H9 (cell line): ENCODE data around the gene GSTM3. TPM values are rescaled to one million over a fixed set of nuclear protein-coding genes. Genes with fewer than 3 reads are reported as not detected.

ENCODE experiments used
- DNase-seq: peaks from one replicate; pipeline ENCODE4 v3.0.0-alpha.2; 2017
- H2AFZ ChIP-seq: one replicate; pipeline ENCODE4 v1.6.1; 2013; ENCODE audit warnings: mild to moderate bottlenecking, low read length, control low read depth, moderate library complexity
- H2AK5ac ChIP-seq: 2 replicates; pipeline ENCODE4 v1.6.1; 2013; ENCODE audit warnings: low read length, control low read depth, mixed read lengths; ENCODE audit not compliant: insufficient read length
- H2BK120ac ChIP-seq: one replicate; pipeline ENCODE4 v1.6.1; 2013; ENCODE audit warnings: low read depth, mild to moderate bottlenecking, low read length, control low read depth, inconsistent platforms; ENCODE audit not compliant: poor library complexity, severe bottlenecking
- H2BK12ac ChIP-seq: 2 replicates; pipeline ENCODE4 v1.6.1; 2013; ENCODE audit warnings: low read length, control low read depth, mixed read lengths, low read depth; ENCODE audit not compliant: insufficient read length
- H2BK15ac ChIP-seq: 2 replicates; pipeline ENCODE4 v1.6.1; 2013; ENCODE audit warnings: low read depth, low read length, control low read depth
- H2BK20ac ChIP-seq: one replicate; pipeline ENCODE4 v1.6.1; 2013; ENCODE audit warnings: low read depth, mild to moderate bottlenecking, low read length, control low read depth, inconsistent platforms; ENCODE audit not compliant: poor library complexity, severe bottlenecking
- H2BK5ac ChIP-seq: 2 replicates; pipeline ENCODE4 v1.6.1; 2013; ENCODE audit warnings: low read length, control low read depth, mixed read lengths; ENCODE audit not compliant: insufficient read length
- H3K14ac ChIP-seq: 2 replicates; pipeline ENCODE4 v1.6.1; 2013; ENCODE audit warnings: low read length, control low read depth; ENCODE audit not compliant: insufficient read depth
- H3K18ac ChIP-seq: 2 replicates; pipeline ENCODE4 v1.6.1; 2013; ENCODE audit warnings: low read depth, mild to moderate bottlenecking, mixed read lengths, low read length, control low read depth; ENCODE audit not compliant: insufficient read length
- H3K23ac ChIP-seq: 2 replicates; pipeline ENCODE4 v1.6.1; 2013; ENCODE audit warnings: low read length, control low read depth, mixed read lengths, low read depth; ENCODE audit not compliant: insufficient read length
- H3K23me2 ChIP-seq: 2 replicates; pipeline ENCODE4 v1.6.1; 2013; ENCODE audit warnings: low read depth, mild to moderate bottlenecking, mixed read lengths, low read length, control low read depth; ENCODE audit not compliant: insufficient read length, poor library complexity, severe bottlenecking
- H3K27ac ChIP-seq: 2 replicates; pipeline ENCODE4 v1.5.1; 2013; ENCODE audit warnings: low read length, control low read depth, mixed read lengths, low read depth; ENCODE audit not compliant: insufficient read length
- H3K27me3 ChIP-seq: 2 replicates; pipeline ENCODE4 v1.6.1; 2013; ENCODE audit warnings: low read length, control low read depth, inconsistent platforms; ENCODE audit not compliant: insufficient read depth
- H3K4ac ChIP-seq: 2 replicates; pipeline ENCODE4 v1.6.1; 2013; ENCODE audit warnings: low read depth, mild to moderate bottlenecking, control low read depth, inconsistent platforms, low read length, moderate library complexity
- H3K4me1 ChIP-seq: 2 replicates; pipeline ENCODE4 v1.6.1; 2013; ENCODE audit warnings: low read length, control low read depth, inconsistent platforms; ENCODE audit not compliant: insufficient read depth
- H3K4me2 ChIP-seq: 2 replicates; pipeline ENCODE4 v1.6.1; 2013; ENCODE audit warnings: low read length, control low read depth, mixed read lengths; ENCODE audit not compliant: insufficient read length, insufficient read depth
- H3K56ac ChIP-seq: 2 replicates; pipeline ENCODE4 v1.6.1; 2013; ENCODE audit warnings: low read depth, mild to moderate bottlenecking, mixed read lengths, low read length, control low read depth; ENCODE audit not compliant: insufficient read length
- H3K79me1 ChIP-seq: 2 replicates; pipeline ENCODE4 v1.6.1; 2013; ENCODE audit warnings: low read depth, mild to moderate bottlenecking, moderate library complexity, low read length, control low read depth, inconsistent platforms; ENCODE audit not compliant: insufficient read depth, poor library complexity, severe bottlenecking
- H3K79me2 ChIP-seq: 2 replicates; pipeline ENCODE4 v1.6.1; 2013; ENCODE audit warnings: low read length, control low read depth, inconsistent platforms; ENCODE audit not compliant: insufficient read depth
- H3K9ac ChIP-seq: 2 replicates; pipeline ENCODE4 v1.6.1; 2013; ENCODE audit warnings: low read length, control low read depth, mixed read lengths; ENCODE audit not compliant: insufficient read length; ENCODE audit errors: extremely low read depth
- H3K9me3 ChIP-seq: one replicate; pipeline ENCODE4 v1.6.1; 2013; ENCODE audit warnings: low read depth, low read length, inconsistent platforms; ENCODE audit not compliant: control insufficient read depth
- H3T11ph ChIP-seq: one replicate; pipeline ENCODE4 v1.6.1; 2013; ENCODE audit warnings: mild to moderate bottlenecking, low read length, control low read depth, inconsistent platforms
- H4K20me1 ChIP-seq: one replicate; pipeline ENCODE4 v1.6.1; 2013; ENCODE audit not compliant: control insufficient read depth, insufficient read length, insufficient read depth
- H4K5ac ChIP-seq: 2 replicates; pipeline ENCODE4 v1.6.1; 2013; ENCODE audit warnings: low read depth, mild to moderate bottlenecking, mixed read lengths, low read length, control low read depth; ENCODE audit not compliant: insufficient read length
- H4K8ac ChIP-seq: replicated peaks from 2 replicates; pipeline ENCODE4 v1.6.1; 2013; ENCODE audit warnings: low read length, control low read depth, mixed read lengths, low read depth; ENCODE audit not compliant: insufficient read length
- H4K91ac ChIP-seq: 2 replicates; pipeline ENCODE4 v1.6.1; 2013; ENCODE audit warnings: low read depth, mild to moderate bottlenecking, moderate library complexity, mixed read lengths, low read length, control low read depth; ENCODE audit not compliant: insufficient read length
- H3K27ac Mint-ChIP-seq, 3 experiments: 2 replicates in 2 of 3; 3 replicates in 1 of 3; pipeline ENCODE4 v1.8.0; 2020 to 2021; ENCODE audit warnings: mixed read lengths in 3 of 3, mild to moderate bottlenecking in 1 of 3, moderate library complexity in 1 of 3
- H3K27me3 Mint-ChIP-seq: 2 replicates; pipeline ENCODE4 v1.8.0; 2021; ENCODE audit warnings: low read depth, mild to moderate bottlenecking, moderate library complexity, mixed read lengths
- H3K36me3 Mint-ChIP-seq, 3 experiments: 2 replicates in 2 of 3; 3 replicates in 1 of 3; pipeline ENCODE4 v1.8.0; 2020 to 2021; ENCODE audit warnings: low read depth in 3 of 3, mixed read lengths in 3 of 3; ENCODE audit not compliant: insufficient read depth in 1 of 3
- H3K4me1 Mint-ChIP-seq, 2 experiments: 2 replicates each; pipeline ENCODE4 v1.8.0; 2020; ENCODE audit warnings: mixed read lengths in 2 of 2
- H3K4me3 Mint-ChIP-seq, 2 experiments: 2 replicates in 1 of 2; 3 replicates in 1 of 2; pipeline ENCODE4 v1.8.0; 2020 to 2021; ENCODE audit warnings: mild to moderate bottlenecking in 2 of 2, mixed read lengths in 2 of 2, moderate library complexity in 1 of 2
- H3K9me3 Mint-ChIP-seq, 2 experiments: 2 replicates in 1 of 2; 3 replicates in 1 of 2; pipeline ENCODE4 v1.8.0; 2020; ENCODE audit warnings: mild to moderate bottlenecking in 2 of 2, mixed read lengths in 2 of 2, moderate library complexity in 1 of 2
- WGBS: extraction: QIAGEN DNeasy Blood & Tissue Kit; methylation state at CpG from one replicate; pipeline ENCODE4 v1.1.7; 2013; ENCODE audit warnings: missing lambda C conversion rate, low lambda C conversion rate, mixed read lengths; ENCODE audit not compliant: insufficient read length; ENCODE audit errors: extremely low coverage; 5-methylcytosine and 5-hydroxymethylcytosine counted together
- total RNA-seq: library from RNA; stranded (reverse); gene quantifications from 2 replicates; pipeline ENCODE4 v1.2.1, GENCODE V29; 2021
- TF ChIP-seq, protein P1 (sequence below): fragments of 200-600 bp; sonication (generic); conservative IDR thresholded peaks from 3 replicates; pipeline ENCODE4 v1.8.0; 2021; ENCODE audit warnings: antibody characterized with exemption, mild to moderate bottlenecking

GSTM3 gene
- total RNA-seq, 1 experiment from 2014 or later, result 3.5 TPM

DNA sequence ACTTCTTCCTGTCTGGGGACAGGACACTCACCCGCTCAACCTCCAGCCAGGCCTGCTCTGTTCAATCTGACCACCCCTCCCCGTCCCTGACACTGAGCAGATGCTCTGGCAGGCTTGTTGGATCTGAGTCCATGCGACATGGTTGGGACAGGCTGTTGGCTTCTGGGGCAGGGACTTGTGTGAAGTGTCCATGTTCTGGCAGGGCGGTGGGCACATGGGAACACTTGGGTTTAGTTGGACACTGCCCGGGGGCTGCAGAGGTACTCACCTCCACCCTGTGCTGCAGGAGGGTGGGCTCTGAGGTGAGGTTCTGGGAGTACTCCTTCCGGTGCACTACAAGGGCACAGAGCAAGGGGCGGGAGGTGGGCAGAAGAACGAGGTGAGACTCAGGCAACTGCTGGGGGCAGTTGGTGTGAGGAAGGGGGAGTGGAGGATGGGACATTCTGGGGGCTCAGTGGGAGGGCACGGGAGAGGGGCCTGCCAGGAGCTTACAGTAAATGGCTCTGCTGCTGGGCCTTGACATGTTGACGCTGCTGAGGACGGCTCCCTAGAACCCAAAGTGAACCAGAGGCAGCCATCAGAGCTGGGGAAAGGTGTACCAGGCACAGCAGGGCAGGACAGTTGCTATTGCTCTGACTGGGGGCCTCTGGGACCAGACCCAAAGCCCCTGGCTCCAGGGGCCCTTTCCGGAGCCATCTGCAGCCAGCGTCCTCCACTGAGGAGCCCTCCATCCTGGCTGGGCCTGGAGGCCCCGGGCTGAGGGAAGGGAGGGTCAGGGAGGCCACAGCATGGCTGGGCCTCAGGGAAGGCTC lies 20.6 kb upstream of the GSTM3 start:
- H3K27me3 Mint-ChIP-seq, result peaks cover 2% of the 10 kb centered on the region; the same call in 1 of the 2 replicates
- Histone ChIP-seq H2BK15ac (no peak overlapping the region), H3T11ph (no peak overlapping the region), H3K18ac (no peak overlapping the region), H2BK20ac (no peak overlapping the region), H3K4me1 (no peaks in the 10 kb centered on the region), H3K9ac (no peak overlapping the region), H3K4me2 (no peak overlapping the region), H2BK5ac (no peak overlapping the region), H4K8ac (no peak overlapping the region), H3K27ac (no peak overlapping the region), H2BK120ac (no peak overlapping the region), H3K56ac (no peak overlapping the region), H3K23me2 (no peaks in the 10 kb centered on the region), H3K9me3 (no peaks in the 10 kb centered on the region), H3K4ac (no peak overlapping the region), H2AFZ (no peak overlapping the region), H3K23ac (no peak overlapping the region), H4K91ac (no peak overlapping the region), H2AK5ac (no peak overlapping the region), H3K27me3 (no peaks in the 10 kb centered on the region), H3K14ac (no peak overlapping the region; the same call in 1 of the 2 replicates), H3K79me2 (no peaks in the 10 kb centered on the region), H2BK12ac (no peak overlapping the region), H4K20me1 (no peaks in the 10 kb centered on the region), H3K79me1 (no peaks in the 10 kb centered on the region), H4K5ac (no peak overlapping the region)
- no CpG with 5 or more reads among the region's 14 CpGs for WGBS
- H3K36me3 Mint-ChIP-seq, result no peaks in the 10 kb centered on the region
- peaks cover 4 to 5% of the 10 kb centered on the region in 2 experiments; a peak in 2 of 4 replicates for H3K4me1 Mint-ChIP-seq
- no peaks in the 10 kb centered on the region for H3K9me3 Mint-ChIP-seq
- TF ChIP-seq, protein P1, sequence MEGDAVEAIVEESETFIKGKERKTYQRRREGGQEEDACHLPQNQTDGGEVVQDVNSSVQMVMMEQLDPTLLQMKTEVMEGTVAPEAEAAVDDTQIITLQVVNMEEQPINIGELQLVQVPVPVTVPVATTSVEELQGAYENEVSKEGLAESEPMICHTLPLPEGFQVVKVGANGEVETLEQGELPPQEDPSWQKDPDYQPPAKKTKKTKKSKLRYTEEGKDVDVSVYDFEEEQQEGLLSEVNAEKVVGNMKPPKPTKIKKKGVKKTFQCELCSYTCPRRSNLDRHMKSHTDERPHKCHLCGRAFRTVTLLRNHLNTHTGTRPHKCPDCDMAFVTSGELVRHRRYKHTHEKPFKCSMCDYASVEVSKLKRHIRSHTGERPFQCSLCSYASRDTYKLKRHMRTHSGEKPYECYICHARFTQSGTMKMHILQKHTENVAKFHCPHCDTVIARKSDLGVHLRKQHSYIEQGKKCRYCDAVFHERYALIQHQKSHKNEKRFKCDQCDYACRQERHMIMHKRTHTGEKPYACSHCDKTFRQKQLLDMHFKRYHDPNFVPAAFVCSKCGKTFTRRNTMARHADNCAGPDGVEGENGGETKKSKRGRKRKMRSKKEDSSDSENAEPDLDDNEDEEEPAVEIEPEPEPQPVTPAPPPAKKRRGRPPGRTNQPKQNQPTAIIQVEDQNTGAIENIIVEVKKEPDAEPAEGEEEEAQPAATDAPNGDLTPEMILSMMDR, result no peak
- DNase-seq, result no peak
- no peak overlapping the region for H3K27ac Mint-ChIP-seq
- no peak overlapping the region for H3K4me3 Mint-ChIP-seq
